Measurements from ENCODE around the gene RFLNA.

RFLNA gene

GRCh38 chr12:124323771-124324530 lies 29.1 kb downstream of the RFLNA start:
- H3K4me2 ChIP-seq (ENCODE audit: low read depth, low read length): no peak overlapping the region
- TF ChIP-seq EZH2phosphoT487 (IDR thresholded peaks at IDR 0.05; ENCODE audit: low read length) (no peak), CTCF (IDR thresholded peaks at IDR 0.05; ENCODE audit: low read length) (no peak), EZH2 (optimal IDR thresholded peaks at IDR 0.05; ENCODE audit: low read depth, low read length) (no peak)
- no peaks in the 10 kb centered on the region for H3K9me3 ChIP-seq (replicated peaks; ENCODE audit: insufficient read depth, low read length)
- no peak for DNase-seq
- H3K4me3 ChIP-seq (ENCODE audit: low read length): no peak overlapping the region
- H3K79me2 ChIP-seq (ENCODE audit: low read length): no peaks in the 10 kb centered on the region
- H3F3A ChIP-seq (ENCODE audit: insufficient read depth, low read length): no peaks in the 10 kb centered on the region
- H3K27ac ChIP-seq (ENCODE audit: low read length): no peak overlapping the region
- H3K9ac ChIP-seq (ENCODE audit: low read length): no peak overlapping the region
- no peaks in the 10 kb centered on the region for H3K36me3 ChIP-seq (replicated peaks; ENCODE audit: insufficient read depth, low read length)
- H3K4me1 ChIP-seq (ENCODE audit: low read length): no peaks in the 10 kb centered on the region
- no peaks in the 10 kb centered on the region for H3K9me2 ChIP-seq (replicated peaks; ENCODE audit: insufficient read depth, low read length)
- no peaks in the 10 kb centered on the region for H3K27me3 ChIP-seq (replicated peaks; ENCODE audit: insufficient read depth, low read length)
- no peak overlapping the region for H2AFZ ChIP-seq (ENCODE audit: low read length)
- no peaks in the 10 kb centered on the region for H4K20me1 ChIP-seq (ENCODE audit: insufficient read depth, low read length)

- H3K36me3 ChIP-seq (replicated peaks; ENCODE audit: insufficient read depth, low read length): no peaks in the 10 kb centered on the region
- no peak overlapping the region for H3K4me3 ChIP-seq (ENCODE audit: low read length)
- no peaks in the 10 kb centered on the region for H3F3A ChIP-seq (ENCODE audit: insufficient read depth, low read length)
- H3K4me2 ChIP-seq (ENCODE audit: low read depth, low read length): no peak overlapping the region
- no peaks in the 10 kb centered on the region for H3K27me3 ChIP-seq (replicated peaks; ENCODE audit: insufficient read depth, low read length)
- no peak for TF ChIP-seq CTCF (IDR thresholded peaks at IDR 0.05; ENCODE audit: low read length)
- no peak for TF ChIP-seq EZH2 (optimal IDR thresholded peaks at IDR 0.05; ENCODE audit: low read depth, low read length)
- no peak for TF ChIP-seq EZH2phosphoT487 (IDR thresholded peaks at IDR 0.05; ENCODE audit: low read length)
- H4K20me1 ChIP-seq (ENCODE audit: insufficient read depth, low read length): no peaks in the 10 kb centered on the region
- H3K27ac ChIP-seq (ENCODE audit: low read length): no peak overlapping the region
- H3K79me2 ChIP-seq (ENCODE audit: low read length): no peaks in the 10 kb centered on the region
- no peaks in the 10 kb centered on the region for H3K9me2 ChIP-seq (replicated peaks; ENCODE audit: insufficient read depth, low read length)
- no peak overlapping the region for H3K9ac ChIP-seq (ENCODE audit: low read length)
- no peaks in the 10 kb centered on the region for H3K9me3 ChIP-seq (replicated peaks; ENCODE audit: insufficient read depth, low read length)
- no peak for DNase-seq
- H2AFZ ChIP-seq (ENCODE audit: low read length): no peak overlapping the region
- H3K4me1 ChIP-seq (ENCODE audit: low read length): no peaks in the 10 kb centered on the region
Measured at GRCh38 chr12:124324803-124325705, 30.2 kb downstream of the RFLNA start.

- H3K9me2 ChIP-seq (replicated peaks; ENCODE audit: insufficient read depth, low read length): no peaks in the 10 kb centered on the region
- no peak for TF ChIP-seq CTCF (IDR thresholded peaks at IDR 0.05; ENCODE audit: low read length)
- no peak for TF ChIP-seq EZH2 (optimal IDR thresholded peaks at IDR 0.05; ENCODE audit: low read depth, low read length)
- no peak for TF ChIP-seq EZH2phosphoT487 (IDR thresholded peaks at IDR 0.05; ENCODE audit: low read length)
- H3K4me3 ChIP-seq (ENCODE audit: low read length): no peak overlapping the region
- no peaks in the 10 kb centered on the region for H3F3A ChIP-seq (ENCODE audit: insufficient read depth, low read length)
- H3K27ac ChIP-seq (ENCODE audit: low read length): no peak overlapping the region
- H3K9me3 ChIP-seq (replicated peaks; ENCODE audit: insufficient read depth, low read length): no peaks in the 10 kb centered on the region
- H4K20me1 ChIP-seq (ENCODE audit: insufficient read depth, low read length): no peaks in the 10 kb centered on the region
- no peaks in the 10 kb centered on the region for H3K4me1 ChIP-seq (ENCODE audit: low read length)
- H3K27me3 ChIP-seq (replicated peaks; ENCODE audit: insufficient read depth, low read length): no peaks in the 10 kb centered on the region
- H2AFZ ChIP-seq (ENCODE audit: low read length): no peak overlapping the region
- H3K4me2 ChIP-seq (ENCODE audit: low read depth, low read length): no peak overlapping the region
- DNase-seq: no peak
- no peak overlapping the region for H3K9ac ChIP-seq (ENCODE audit: low read length)
- H3K79me2 ChIP-seq (ENCODE audit: low read length): no peaks in the 10 kb centered on the region
- no peaks in the 10 kb centered on the region for H3K36me3 ChIP-seq (replicated peaks; ENCODE audit: insufficient read depth, low read length)
Measured at GRCh38 chr12:124326104-124326503, 31.2 kb downstream of the RFLNA start.
